Measurements from ENCODE around the gene EID2B.
A peak's percentile ranks its signal among the peaks of the same experiment; 100 is the strongest.

EID2B gene

DNA sequence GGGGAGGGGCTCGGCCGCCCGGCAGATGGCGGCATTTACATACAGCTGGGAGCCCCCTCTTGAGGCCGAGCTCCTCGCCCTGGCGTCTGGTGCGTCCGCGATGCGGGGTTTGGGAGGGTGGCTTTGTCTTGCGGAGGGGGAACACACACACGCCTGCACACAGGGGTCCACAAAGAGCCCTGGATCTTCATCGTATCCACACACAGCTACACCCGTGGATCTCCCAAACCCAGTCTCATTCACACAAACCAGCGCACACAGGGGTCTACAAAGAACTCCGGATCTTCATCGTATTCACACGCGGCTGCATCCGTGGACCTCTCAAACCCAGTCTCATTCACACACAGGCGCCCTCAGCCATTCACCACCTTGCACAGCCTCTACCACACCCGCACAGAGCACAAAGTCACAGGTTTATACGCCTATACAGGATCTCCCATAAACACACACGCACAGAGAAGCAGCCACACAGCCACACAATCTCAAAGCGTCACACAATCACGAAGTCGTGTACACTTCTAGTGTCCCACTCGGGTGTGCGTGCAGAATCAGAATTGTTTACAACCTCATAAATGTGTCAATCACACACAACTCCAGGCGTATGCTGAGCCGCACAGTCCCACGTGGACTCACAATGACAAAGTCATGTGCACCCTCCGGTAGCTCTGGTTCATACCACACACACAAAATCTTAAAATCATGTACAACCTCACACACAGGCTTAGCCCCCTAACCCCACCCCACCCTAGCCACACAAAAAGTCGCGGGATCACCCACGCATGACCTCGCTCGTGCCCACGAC is 34.5 kb downstream of the EID2B start (continued):
- TF ChIP-seq, protein P1, sequence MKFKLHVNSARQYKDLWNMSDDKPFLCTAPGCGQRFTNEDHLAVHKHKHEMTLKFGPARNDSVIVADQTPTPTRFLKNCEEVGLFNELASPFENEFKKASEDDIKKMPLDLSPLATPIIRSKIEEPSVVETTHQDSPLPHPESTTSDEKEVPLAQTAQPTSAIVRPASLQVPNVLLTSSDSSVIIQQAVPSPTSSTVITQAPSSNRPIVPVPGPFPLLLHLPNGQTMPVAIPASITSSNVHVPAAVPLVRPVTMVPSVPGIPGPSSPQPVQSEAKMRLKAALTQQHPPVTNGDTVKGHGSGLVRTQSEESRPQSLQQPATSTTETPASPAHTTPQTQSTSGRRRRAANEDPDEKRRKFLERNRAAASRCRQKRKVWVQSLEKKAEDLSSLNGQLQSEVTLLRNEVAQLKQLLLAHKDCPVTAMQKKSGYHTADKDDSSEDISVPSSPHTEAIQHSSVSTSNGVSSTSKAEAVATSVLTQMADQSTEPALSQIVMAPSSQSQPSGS (tag by site-specific recombination; IDR thresholded peaks at IDR 0.05; ENCODE audit: low read depth), result peak; percentile 36; the same call in 1 of the 2 replicates

DNA sequence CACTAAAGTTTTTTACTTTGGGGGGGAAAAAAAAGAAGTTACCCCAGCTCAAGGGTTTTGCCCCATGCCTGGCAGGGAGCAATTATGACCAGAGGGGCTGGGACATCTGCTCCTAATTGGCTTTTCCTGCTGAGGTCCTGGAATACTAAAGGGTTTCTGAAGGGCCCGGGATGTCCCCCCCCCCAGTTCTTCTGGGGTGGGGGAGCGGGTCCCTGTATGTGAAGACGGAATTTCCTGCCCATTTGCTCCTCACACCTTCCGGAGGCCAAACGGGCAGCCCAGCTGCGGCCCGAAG is 35.0 kb downstream of the EID2B start:
- Histone ChIP-seq H3K27ac (ENCODE audit: extremely low read depth, low read depth, low read length) (peak overlapping the region; percentile 2; the same call in 1 of the 2 replicates), H3K4me3 (ENCODE audit: low read depth, low read length) (no peak overlapping the region), H3K36me3 (ENCODE audit: control insufficient read depth in 2 of 2, insufficient read depth in 1 of 2, low read length in 2 of 2) (peaks cover 0 to 3% of the 10 kb centered on the region in 2 experiments; a peak in 1 of 3 replicates), H3K4me1 (ENCODE audit: control insufficient read depth, insufficient read depth, low read length) (peaks cover 16% of the 10 kb centered on the region), H3K9me3 (ENCODE audit: control insufficient read depth, insufficient read depth, low read depth, low read length) (no peaks in the 10 kb centered on the region)
- ChIA-PET CTCF (interaction anchor here (0.5 to 4.9 kb wide), 25 partner anchors 11 to 570 kb away, joined by 3 to 59 read pairs (median 5); partner anchors contain the start of genes EID2, EID2B, RPS16 and TIMM50), POLR2A (interaction anchor here (0.5 to 3.5 kb wide), 14 partner anchors 10 to 829 kb away, joined by 3 to 29 read pairs (median 5); partner anchors contain the start of genes EID2B, RPS16, SUPT5H and TIMM50)
- TF ChIP-seq, protein P2, sequence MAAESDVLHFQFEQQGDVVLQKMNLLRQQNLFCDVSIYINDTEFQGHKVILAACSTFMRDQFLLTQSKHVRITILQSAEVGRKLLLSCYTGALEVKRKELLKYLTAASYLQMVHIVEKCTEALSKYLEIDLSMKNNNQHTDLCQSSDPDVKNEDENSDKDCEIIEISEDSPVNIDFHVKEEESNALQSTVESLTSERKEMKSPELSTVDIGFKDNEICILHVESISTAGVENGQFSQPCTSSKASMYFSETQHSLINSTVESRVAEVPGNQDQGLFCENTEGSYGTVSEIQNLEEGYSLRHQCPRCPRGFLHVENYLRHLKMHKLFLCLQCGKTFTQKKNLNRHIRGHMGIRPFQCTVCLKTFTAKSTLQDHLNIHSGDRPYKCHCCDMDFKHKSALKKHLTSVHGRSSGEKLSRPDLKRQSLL (tag by site-specific recombination; IDR thresholded peaks at IDR 0.05), result 0 out of 2 replicates have a peak, but pooled peaks have one; percentile 27
- TF ChIP-seq, protein P3, sequence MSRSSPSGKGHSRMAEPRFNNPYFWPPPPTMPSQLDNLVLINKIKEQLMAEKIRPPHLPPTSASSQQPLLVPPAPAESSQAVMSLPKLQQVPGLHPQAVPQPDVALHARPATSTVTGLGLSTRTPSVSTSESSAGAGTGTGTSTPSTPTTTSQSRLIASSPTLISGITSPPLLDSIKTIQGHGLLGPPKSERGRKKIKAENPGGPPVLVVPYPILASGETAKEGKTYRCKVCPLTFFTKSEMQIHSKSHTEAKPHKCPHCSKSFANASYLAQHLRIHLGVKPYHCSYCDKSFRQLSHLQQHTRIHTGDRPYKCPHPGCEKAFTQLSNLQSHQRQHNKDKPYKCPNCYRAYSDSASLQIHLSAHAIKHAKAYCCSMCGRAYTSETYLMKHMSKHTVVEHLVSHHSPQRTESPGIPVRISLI (tag by site-specific recombination; IDR thresholded peaks at IDR 0.05), result 0 out of 2 replicates have a peak, but pooled peaks have one; percentile 42
- peak; percentile 87 for TF ChIP-seq IKZF3 (tag by site-specific recombination; IDR thresholded peaks at IDR 0.05)
- TF ChIP-seq REPIN1 (tag by site-specific recombination; IDR thresholded peaks at IDR 0.05; ENCODE audit: low read depth), result no peak
- peak; percentile 36 for TF ChIP-seq ZBTB8A (tag by site-specific recombination; IDR thresholded peaks at IDR 0.05)
- TF ChIP-seq, protein P4, sequence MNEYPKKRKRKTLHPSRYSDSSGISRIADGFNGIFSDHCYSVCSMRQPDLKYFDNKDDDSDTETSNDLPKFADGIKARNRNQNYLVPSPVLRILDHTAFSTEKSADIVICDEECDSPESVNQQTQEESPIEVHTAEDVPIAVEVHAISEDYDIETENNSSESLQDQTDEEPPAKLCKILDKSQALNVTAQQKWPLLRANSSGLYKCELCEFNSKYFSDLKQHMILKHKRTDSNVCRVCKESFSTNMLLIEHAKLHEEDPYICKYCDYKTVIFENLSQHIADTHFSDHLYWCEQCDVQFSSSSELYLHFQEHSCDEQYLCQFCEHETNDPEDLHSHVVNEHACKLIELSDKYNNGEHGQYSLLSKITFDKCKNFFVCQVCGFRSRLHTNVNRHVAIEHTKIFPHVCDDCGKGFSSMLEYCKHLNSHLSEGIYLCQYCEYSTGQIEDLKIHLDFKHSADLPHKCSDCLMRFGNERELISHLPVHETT (tag by site-specific recombination; IDR thresholded peaks at IDR 0.05), result no peak
- 0 out of 2 replicates have a peak, but pooled peaks have one; percentile 21 for TF ChIP-seq ZNF10 (tag by site-specific recombination; IDR thresholded peaks at IDR 0.05)
- TF ChIP-seq ZNF660 (tag by site-specific recombination; IDR thresholded peaks at IDR 0.05), result peak; percentile 81; the same call in 1 of the 2 replicates
- TF ChIP-seq, protein P5, sequence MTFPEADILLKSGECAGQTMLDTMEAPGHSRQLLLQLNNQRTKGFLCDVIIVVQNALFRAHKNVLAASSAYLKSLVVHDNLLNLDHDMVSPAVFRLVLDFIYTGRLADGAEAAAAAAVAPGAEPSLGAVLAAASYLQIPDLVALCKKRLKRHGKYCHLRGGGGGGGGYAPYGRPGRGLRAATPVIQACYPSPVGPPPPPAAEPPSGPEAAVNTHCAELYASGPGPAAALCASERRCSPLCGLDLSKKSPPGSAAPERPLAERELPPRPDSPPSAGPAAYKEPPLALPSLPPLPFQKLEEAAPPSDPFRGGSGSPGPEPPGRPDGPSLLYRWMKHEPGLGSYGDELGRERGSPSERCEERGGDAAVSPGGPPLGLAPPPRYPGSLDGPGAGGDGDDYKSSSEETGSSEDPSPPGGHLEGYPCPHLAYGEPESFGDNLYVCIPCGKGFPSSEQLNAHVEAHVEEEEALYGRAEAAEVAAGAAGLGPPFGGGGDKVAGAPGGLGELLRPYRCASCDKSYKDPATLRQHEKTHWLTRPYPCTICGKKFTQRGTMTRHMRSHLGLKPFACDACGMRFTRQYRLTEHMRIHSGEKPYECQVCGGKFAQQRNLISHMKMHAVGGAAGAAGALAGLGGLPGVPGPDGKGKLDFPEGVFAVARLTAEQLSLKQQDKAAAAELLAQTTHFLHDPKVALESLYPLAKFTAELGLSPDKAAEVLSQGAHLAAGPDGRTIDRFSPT (tag by site-specific recombination; IDR thresholded peaks at IDR 0.05), result peak; percentile 77; the same call in 1 of the 2 replicates
- TF ChIP-seq, protein P6, sequence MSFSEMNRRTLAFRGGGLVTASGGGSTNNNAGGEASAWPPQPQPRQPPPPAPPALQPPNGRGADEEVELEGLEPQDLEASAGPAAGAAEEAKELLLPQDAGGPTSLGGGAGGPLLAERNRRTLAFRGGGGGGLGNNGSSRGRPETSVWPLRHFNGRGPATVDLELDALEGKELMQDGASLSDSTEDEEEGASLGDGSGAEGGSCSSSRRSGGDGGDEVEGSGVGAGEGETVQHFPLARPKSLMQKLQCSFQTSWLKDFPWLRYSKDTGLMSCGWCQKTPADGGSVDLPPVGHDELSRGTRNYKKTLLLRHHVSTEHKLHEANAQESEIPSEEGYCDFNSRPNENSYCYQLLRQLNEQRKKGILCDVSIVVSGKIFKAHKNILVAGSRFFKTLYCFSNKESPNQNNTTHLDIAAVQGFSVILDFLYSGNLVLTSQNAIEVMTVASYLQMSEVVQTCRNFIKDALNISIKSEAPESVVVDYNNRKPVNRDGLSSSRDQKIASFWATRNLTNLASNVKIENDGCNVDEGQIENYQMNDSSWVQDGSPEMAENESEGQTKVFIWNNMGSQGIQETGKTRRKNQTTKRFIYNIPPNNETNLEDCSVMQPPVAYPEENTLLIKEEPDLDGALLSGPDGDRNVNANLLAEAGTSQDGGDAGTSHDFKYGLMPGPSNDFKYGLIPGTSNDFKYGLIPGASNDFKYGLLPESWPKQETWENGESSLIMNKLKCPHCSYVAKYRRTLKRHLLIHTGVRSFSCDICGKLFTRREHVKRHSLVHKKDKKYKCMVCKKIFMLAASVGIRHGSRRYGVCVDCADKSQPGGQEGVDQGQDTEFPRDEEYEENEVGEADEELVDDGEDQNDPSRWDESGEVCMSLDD (tag by site-specific recombination; IDR thresholded peaks at IDR 0.05), result 0 out of 2 replicates have a peak, but pooled peaks have one; percentile 59
- no peak for TF ChIP-seq YY1 (tag by site-specific recombination; IDR thresholded peaks at IDR 0.05)
- 0 out of 2 replicates have a peak, but pooled peaks have one; percentile 46 for TF ChIP-seq KLF10 (tag by site-specific recombination; IDR thresholded peaks at IDR 0.05)
- TF ChIP-seq ZNF596 (tag by site-specific recombination; IDR thresholded peaks at IDR 0.05), result 0 out of 2 replicates have a peak, but pooled peaks have one; percentile 12
